SU-DHL-6 (cell line): ENCODE measurements around the gene TRMT1L.
A peak's percentile ranks its signal among the peaks of the same experiment; 100 is the strongest.

Source experiments
- H2AFZ ChIP-seq: fragments of 200-600 bp; sonication (generic); 2 replicates; pipeline ENCODE4 v1.6.1; 2014; ENCODE audit warnings: low read depth, mild to moderate bottlenecking, moderate library complexity, mixed read lengths, antibody characterized with exemption, low read length; ENCODE audit not compliant: severe bottlenecking
- H3F3A ChIP-seq: fragments of 200-600 bp; shearing (Covaris generic); 2 replicates; pipeline ENCODE4 v1.6.0; 2016; ENCODE audit warnings: antibody characterized with exemption, mild to moderate bottlenecking; ENCODE audit not compliant: insufficient read depth
- H3K27ac ChIP-seq: fragments of 200-600 bp; sonication (generic); 2 replicates; pipeline ENCODE4 v1.5.1; 2016; ENCODE audit warnings: low read depth, mild to moderate bottlenecking, low read length, moderate library complexity, mixed read lengths
- H3K27me3 ChIP-seq: fragments of 200-600 bp; sonication (generic), shearing (Covaris generic); 2 replicates; pipeline ENCODE4 v1.6.0; 2014; ENCODE audit warnings: mild to moderate bottlenecking, low read length
- H3K36me3 ChIP-seq: fragments of 200-600 bp; sonication (generic); 2 replicates; pipeline ENCODE4 v1.6.1; 2014; ENCODE audit warnings: mild to moderate bottlenecking, low read length, mixed read lengths
- H3K4me2 ChIP-seq: fragments of 300-600, 200-600 bp; shearing (Covaris generic), sonication (generic); 2 replicates; pipeline ENCODE4 v1.6.0; 2014; ENCODE audit warnings: low read length, low read depth, mild to moderate bottlenecking; ENCODE audit not compliant: poor library complexity, severe bottlenecking
- H3K4me3 ChIP-seq: fragments of 200-600 bp; sonication (generic); 2 replicates; pipeline ENCODE4 v1.5.1; 2014; ENCODE audit warnings: antibody characterized with exemption, low read length, mild to moderate bottlenecking, mixed read lengths; ENCODE audit not compliant: insufficient read depth, poor library complexity, severe bottlenecking
- H3K79me2 ChIP-seq: fragments of 200-600 bp; sonication (generic); 2 replicates; pipeline ENCODE4 v1.6.1; 2014; ENCODE audit warnings: mild to moderate bottlenecking, low read length, moderate library complexity; ENCODE audit not compliant: insufficient read depth
- H3K9ac ChIP-seq: fragments of 200-600 bp; sonication (generic); 2 replicates; pipeline ENCODE4 v1.7.0; 2014; ENCODE audit warnings: mild to moderate bottlenecking, low read length
- H3K9me2 ChIP-seq: fragments of 200-600 bp; sonication (generic); replicated peaks from 2 replicates; pipeline ENCODE4 v1.6.1; 2014; ENCODE audit warnings: low read length; ENCODE audit not compliant: insufficient read depth
- H3K9me3 ChIP-seq: fragments of 200-600 bp; sonication (generic); 2 replicates; pipeline ENCODE4 v1.6.1; 2014; ENCODE audit warnings: low read length, mixed read lengths; ENCODE audit not compliant: insufficient read depth
- H4K20me1 ChIP-seq: fragments of 200-600 bp; sonication (generic); 2 replicates; pipeline ENCODE4 v1.6.1; 2014; ENCODE audit warnings: low read depth, mild to moderate bottlenecking, antibody characterized with exemption, low read length, moderate library complexity, mixed read lengths
- CTCF ChIP-seq: fragments of 200-600 bp; sonication (generic); IDR thresholded peaks from one replicate; pipeline ENCODE4 v1.5.1; 2017; ENCODE audit warnings: antibody characterized with exemption, mild to moderate bottlenecking, low read length, moderate library complexity; ENCODE audit not compliant: insufficient read depth, poor library complexity, severe bottlenecking
- EZH2phosphoT487 ChIP-seq: fragments of 200-600 bp; sonication (generic), shearing (Covaris generic); conservative IDR thresholded peaks from 2 replicates; pipeline ENCODE4 v1.6.1; 2018; ENCODE audit warnings: mild to moderate bottlenecking, antibody characterized with exemption, low read length, moderate library complexity, mixed read lengths

The TRMT1L gene

GRCh38 chr1:185157599-185158412 lies 1.1 kb upstream of the TRMT1L start:
- TF ChIP-seq EZH2phosphoT487 = no peak
- no peak for TF ChIP-seq CTCF
- Histone ChIP-seq H3K27me3 (no peaks in the 10 kb centered on the region), H3K79me2 (no peaks in the 10 kb centered on the region; the same call in 1 of the 2 replicates), H3K9ac (peak overlapping the region; percentile 78), H3K27ac (no peak overlapping the region), H4K20me1 (no peaks in the 10 kb centered on the region), H2AFZ (peak overlapping the region; percentile 87), H3K4me3 (peak overlapping the region; percentile 78), H3K9me3 (no peaks in the 10 kb centered on the region), H3F3A (no peaks in the 10 kb centered on the region), H3K9me2 (no peaks in the 10 kb centered on the region), H3K36me3 (no peaks in the 10 kb centered on the region), H3K4me2 (peak overlapping the region; percentile 88)

GRCh38 chr1:185156288-185156853 lies 382 bp downstream of the TRMT1L start:
- H3K36me3 ChIP-seq = no peaks in the 10 kb centered on the region
- H2AFZ ChIP-seq = peak overlapping the region; percentile 70
- H3F3A ChIP-seq = no peaks in the 10 kb centered on the region
- no peaks in the 10 kb centered on the region for H3K27me3 ChIP-seq
- peak overlapping the region; percentile 51 for H3K27ac ChIP-seq
- H3K9me2 ChIP-seq = no peaks in the 10 kb centered on the region
- TF ChIP-seq CTCF = no peak
- no peak for TF ChIP-seq EZH2phosphoT487
- H3K9ac ChIP-seq = peak overlapping the region; percentile 78
- no peaks in the 10 kb centered on the region; the same call in 1 of the 2 replicates for H3K79me2 ChIP-seq
- no peaks in the 10 kb centered on the region for H3K9me3 ChIP-seq
- peak overlapping the region; percentile 87 for H3K4me2 ChIP-seq
- H3K4me3 ChIP-seq = peak overlapping the region; percentile 79
- no peaks in the 10 kb centered on the region for H4K20me1 ChIP-seq

GRCh38 chr1:185155600-185156287 lies 1.0 kb downstream of the TRMT1L start:
- no peaks in the 10 kb centered on the region for H3K9me2 ChIP-seq
- H3F3A ChIP-seq = no peaks in the 10 kb centered on the region
- H3K27me3 ChIP-seq = no peaks in the 10 kb centered on the region
- no peaks in the 10 kb centered on the region; the same call in 1 of the 2 replicates for H3K79me2 ChIP-seq
- 0 out of 2 replicates have a peak overlapping the region, but pooled peaks have one; percentile 51 for H3K27ac ChIP-seq
- H3K4me3 ChIP-seq = peak overlapping the region; percentile 79
- H3K9ac ChIP-seq = peak overlapping the region; percentile 78
- no peaks in the 10 kb centered on the region for H3K36me3 ChIP-seq
- no peaks in the 10 kb centered on the region for H4K20me1 ChIP-seq
- TF ChIP-seq EZH2phosphoT487 (no peak), CTCF (no peak)
- peak overlapping the region; percentile 87 for H3K4me2 ChIP-seq
- peak overlapping the region; percentile 70 for H2AFZ ChIP-seq
- H3K9me3 ChIP-seq = no peaks in the 10 kb centered on the region
